ENCODE results near the gene RTL10. TPM values are rescaled to one million over a fixed set of nuclear protein-coding genes. Genes with fewer than 3 reads are reported as not detected.

The RTL10 gene
- polyA plus RNA-seq, 2 donors: 8.1 to 13.8 TPM

DNA sequence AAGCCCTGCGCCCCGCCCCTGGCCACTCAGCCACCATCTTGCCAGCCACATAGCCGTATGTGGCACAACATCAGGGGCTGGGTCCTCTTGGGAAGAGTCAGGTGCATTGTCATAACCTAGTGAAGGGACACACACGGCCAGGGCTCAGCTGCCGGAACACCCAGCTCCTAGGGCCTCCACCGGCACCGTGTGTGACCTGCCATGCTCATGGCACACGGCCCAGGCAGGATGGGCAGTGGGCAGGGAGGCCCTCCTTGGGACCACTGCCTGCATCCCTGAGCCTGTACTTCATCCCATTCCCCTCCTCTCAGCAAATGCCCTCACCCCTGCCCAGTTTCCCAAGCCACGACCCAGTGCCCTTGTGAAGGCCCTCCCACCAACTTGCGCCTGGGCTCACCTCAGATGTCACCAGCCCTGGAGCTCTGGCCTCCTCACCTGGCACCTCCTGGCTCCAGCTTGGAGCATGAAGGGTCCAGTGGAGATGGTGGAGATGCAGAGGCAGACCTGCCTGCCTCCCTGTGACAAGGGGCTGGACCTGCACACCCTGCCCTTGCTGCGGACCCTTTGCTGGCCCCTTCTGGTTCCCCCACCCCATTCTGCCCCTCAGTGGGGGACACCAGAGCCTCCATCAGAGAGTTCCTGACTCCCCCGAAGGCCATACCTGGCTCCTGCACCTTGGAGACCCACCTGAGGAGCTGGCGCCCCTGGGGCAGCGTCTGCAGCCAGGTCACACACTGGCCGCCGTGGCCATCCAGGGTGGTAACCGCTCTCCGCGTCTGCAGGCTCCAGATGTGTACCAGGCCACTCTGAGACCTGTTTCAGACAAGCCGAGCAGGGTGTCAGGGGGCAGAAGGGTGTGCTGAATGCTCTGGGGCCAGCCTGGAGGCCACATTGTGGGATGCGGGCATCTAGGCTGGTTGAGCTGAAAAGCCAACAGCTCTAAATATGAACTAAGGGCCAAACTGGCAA, 34.5 kb downstream of the RTL10 start:
- no peak overlapping the region for H3K27ac ChIP-seq (ENCODE audit: low read depth in 2 of 2, low read length in 1 of 2)
- peaks cover 0 to 3% of the 10 kb centered on the region in 2 donors for H3K36me3 ChIP-seq (ENCODE audit: control insufficient read depth in 2 of 2, insufficient read depth in 2 of 2, low read length in 1 of 2)
- no peak overlapping the region for H3K4me3 ChIP-seq (ENCODE audit: low read depth in 1 of 2, low read length in 2 of 2)
- H3K9me3 ChIP-seq (ENCODE audit: control insufficient read depth in 2 of 2, insufficient read depth in 1 of 2, low read depth in 1 of 2, low read length in 1 of 2): no peaks in the 10 kb centered on the region
- 95 to 96% methylated on average over 21 of the region's 21 CpGs for WGBS, 2 donors
- no peaks in the 10 kb centered on the region for H3K27me3 ChIP-seq (ENCODE audit: control insufficient read depth in 1 of 2, insufficient read depth in 2 of 2, low read length in 2 of 2)
- H3K4me1 ChIP-seq (ENCODE audit: control insufficient read depth in 2 of 2, insufficient read depth in 2 of 2, low read length in 1 of 2): peaks cover 2 to 16% of the 10 kb centered on the region in 2 donors

DNA sequence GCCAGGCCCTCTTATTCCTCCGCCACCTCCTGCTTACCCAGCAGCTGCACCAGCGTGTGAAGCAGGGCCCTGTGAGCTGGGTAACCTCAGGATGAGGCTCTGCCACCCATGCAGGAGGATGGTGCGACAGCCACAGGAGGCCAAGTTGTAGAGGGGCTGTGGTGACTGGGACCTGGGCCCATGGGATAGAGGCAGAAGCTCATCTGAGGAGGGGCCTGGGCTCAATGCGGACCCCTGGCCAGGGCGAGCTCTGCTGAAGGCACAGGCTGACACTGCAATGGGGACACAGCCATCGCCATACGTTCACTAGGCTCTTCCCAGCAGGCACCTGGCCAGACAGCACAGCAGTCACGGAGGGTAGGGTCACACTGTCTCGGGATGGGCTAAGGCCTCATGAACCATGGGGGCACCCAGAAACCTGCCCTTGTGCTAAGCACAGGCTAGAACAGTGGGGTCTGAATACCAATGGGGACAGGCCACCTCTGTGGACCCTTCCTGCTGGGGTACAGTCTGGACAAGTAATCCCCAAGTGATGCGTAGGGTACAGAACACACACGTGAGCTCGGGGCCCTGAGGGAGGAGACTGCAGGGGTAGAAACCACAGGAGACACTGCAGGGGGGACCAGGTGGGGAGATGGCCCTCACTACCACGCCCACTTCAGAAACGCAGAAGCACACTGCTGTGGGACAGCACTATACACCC, 35.3 kb downstream of the RTL10 start:
- 93 to 96% methylated on average over 14 of the region's 14 CpGs for WGBS, 2 donors
- Histone ChIP-seq H3K4me3 (ENCODE audit: low read depth in 1 of 2, low read length in 2 of 2) (no peak overlapping the region), H3K27me3 (ENCODE audit: control insufficient read depth in 1 of 2, insufficient read depth in 2 of 2, low read length in 2 of 2) (no peaks in the 10 kb centered on the region), H3K9me3 (ENCODE audit: control insufficient read depth in 2 of 2, insufficient read depth in 1 of 2, low read depth in 1 of 2, low read length in 1 of 2) (no peaks in the 10 kb centered on the region), H3K4me1 (ENCODE audit: control insufficient read depth in 2 of 2, insufficient read depth in 2 of 2, low read length in 1 of 2) (peaks cover 2 to 11% of the 10 kb centered on the region in 2 donors), H3K36me3 (ENCODE audit: control insufficient read depth in 2 of 2, insufficient read depth in 2 of 2, low read length in 1 of 2) (peaks cover 0 to 3% of the 10 kb centered on the region in 2 donors), H3K27ac (ENCODE audit: low read depth in 2 of 2, low read length in 1 of 2) (no peak overlapping the region)

DNA sequence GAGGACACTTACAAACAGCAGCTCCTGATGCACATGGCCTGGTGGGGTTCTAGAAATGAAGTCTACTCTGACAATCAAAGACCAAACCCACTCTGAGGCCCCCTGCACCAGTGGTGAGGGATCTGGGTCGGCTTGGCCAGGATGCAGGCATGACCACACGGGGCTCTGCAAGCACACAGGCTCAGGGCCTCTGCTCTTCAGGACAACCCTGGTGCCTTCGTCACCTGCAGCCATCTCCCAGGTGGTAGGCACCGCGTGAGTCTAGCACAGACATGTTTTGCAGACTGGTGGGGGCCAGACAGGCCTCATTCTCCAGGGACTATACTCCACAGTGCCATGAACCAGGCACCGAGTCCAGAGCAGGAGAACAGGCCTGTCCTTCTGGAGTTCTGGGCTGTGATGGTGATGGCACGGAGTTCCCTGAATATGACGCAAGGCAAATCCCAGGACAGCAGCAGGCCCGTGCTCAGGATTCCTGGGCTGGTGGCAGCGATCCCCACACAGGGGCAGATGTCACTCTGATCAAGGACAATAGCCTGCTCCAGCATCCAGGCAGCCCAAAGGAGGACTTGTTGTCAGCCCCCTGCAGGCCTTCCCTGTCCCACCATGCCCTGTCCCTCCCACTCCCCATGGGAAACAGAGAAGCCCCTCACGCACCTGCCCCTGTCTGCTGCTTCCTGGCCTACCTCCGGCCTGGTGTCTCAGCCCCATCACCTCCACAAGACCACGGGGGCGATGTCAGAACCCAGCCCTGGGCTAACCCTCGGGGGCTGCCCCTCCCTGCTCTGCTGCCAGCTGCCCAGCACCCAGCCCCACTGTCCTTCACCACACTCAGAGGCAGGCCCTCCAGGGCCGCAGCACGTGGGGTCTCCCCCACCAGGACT, 36.1 kb downstream of the RTL10 start:
- WGBS, 2 donors: 91 to 93% methylated on average over 17 of the region's 17 CpGs
- H3K27me3 ChIP-seq (ENCODE audit: control insufficient read depth in 1 of 2, insufficient read depth in 2 of 2, low read length in 2 of 2): no peaks in the 10 kb centered on the region
- no peak overlapping the region for H3K27ac ChIP-seq (ENCODE audit: low read depth in 2 of 2, low read length in 1 of 2)
- H3K4me1 ChIP-seq (ENCODE audit: control insufficient read depth in 2 of 2, insufficient read depth in 2 of 2, low read length in 1 of 2): peaks cover 2 to 6% of the 10 kb centered on the region in 2 donors
- H3K9me3 ChIP-seq (ENCODE audit: control insufficient read depth in 2 of 2, insufficient read depth in 1 of 2, low read depth in 1 of 2, low read length in 1 of 2): no peaks in the 10 kb centered on the region
- H3K4me3 ChIP-seq (ENCODE audit: low read depth in 1 of 2, low read length in 2 of 2): no peak overlapping the region
- H3K36me3 ChIP-seq (ENCODE audit: control insufficient read depth in 2 of 2, insufficient read depth in 2 of 2, low read length in 1 of 2): peaks cover 0 to 3% of the 10 kb centered on the region in 2 donors

DNA sequence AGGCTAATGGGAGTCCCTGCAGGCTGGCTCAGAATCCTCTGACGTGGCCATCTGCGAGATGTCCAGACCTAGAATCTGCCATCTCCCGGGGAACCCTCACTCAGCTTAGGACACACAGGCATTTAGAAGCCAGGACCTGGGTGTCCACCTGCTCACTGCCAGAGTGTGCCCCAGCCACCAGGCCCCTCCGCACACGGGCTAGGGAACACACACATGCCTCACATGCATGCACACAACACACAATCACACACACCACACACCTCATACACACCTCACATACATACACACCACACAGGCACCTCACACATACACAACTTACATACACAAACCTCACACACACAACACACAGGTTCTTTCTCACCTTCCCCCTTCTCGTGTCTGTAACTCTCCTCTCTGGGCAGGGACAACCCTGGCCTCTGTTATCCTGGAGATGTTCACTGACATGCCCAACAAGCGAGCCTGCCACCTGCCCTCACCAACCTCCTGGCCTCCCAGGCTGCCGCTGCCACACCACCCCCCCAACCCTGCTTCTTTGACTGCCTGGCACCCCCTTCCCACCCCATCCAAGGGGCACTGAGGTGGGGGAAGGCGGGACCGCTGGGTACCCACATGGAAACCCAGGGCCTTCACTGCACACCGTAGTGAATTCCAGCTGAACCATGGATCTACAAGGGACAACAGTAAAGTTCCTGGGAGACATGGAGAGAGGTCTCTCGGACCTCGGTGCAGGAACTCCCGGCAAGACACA, 38.1 kb downstream of the RTL10 start:
- Histone ChIP-seq H3K4me3 (ENCODE audit: low read depth in 1 of 2, low read length in 2 of 2) (no peak overlapping the region), H3K9me3 (ENCODE audit: control insufficient read depth in 2 of 2, insufficient read depth in 1 of 2, low read depth in 1 of 2, low read length in 1 of 2) (no peaks in the 10 kb centered on the region), H3K27me3 (ENCODE audit: control insufficient read depth in 1 of 2, insufficient read depth in 2 of 2, low read length in 2 of 2) (no peaks in the 10 kb centered on the region), H3K36me3 (ENCODE audit: control insufficient read depth in 2 of 2, insufficient read depth in 2 of 2, low read length in 1 of 2) (peaks cover 0 to 7% of the 10 kb centered on the region in 2 donors), H3K4me1 (ENCODE audit: control insufficient read depth in 2 of 2, insufficient read depth in 2 of 2, low read length in 1 of 2) (peaks cover 2 to 3% of the 10 kb centered on the region in 2 donors), H3K27ac (ENCODE audit: low read depth in 2 of 2, low read length in 1 of 2) (no peak overlapping the region)
- WGBS, 2 donors: 95 to 97% methylated on average over 14 of the region's 14 CpGs

DNA sequence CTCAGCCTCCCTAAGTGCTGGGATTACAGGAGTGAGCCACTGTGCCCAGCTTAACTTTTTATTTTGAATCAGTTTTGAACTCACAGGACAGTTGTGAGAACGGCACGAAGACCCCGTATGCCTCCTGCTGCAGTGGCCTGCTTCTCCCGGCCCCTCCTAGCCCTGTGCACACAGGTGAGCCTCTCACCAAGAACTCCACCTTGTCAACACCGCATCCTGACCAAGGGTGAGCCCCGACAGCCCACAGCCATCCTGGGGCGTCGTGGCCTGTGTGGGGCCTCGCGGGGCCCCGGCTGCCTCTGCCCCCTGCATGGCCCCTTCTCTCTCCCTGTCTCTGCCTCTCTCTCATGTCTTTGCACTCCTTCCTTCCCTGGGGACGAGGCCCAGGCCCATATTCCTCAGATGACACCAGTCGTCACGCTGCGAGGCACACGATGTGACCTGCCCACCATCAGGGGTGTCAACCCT, 38.8 kb downstream of the RTL10 start:
- H3K4me3 ChIP-seq (ENCODE audit: low read depth in 1 of 2, low read length in 2 of 2): no peak overlapping the region
- H3K27me3 ChIP-seq (ENCODE audit: control insufficient read depth in 1 of 2, insufficient read depth in 2 of 2, low read length in 2 of 2): no peaks in the 10 kb centered on the region
- H3K9me3 ChIP-seq (ENCODE audit: control insufficient read depth in 2 of 2, insufficient read depth in 1 of 2, low read depth in 1 of 2, low read length in 1 of 2): no peaks in the 10 kb centered on the region
- H3K4me1 ChIP-seq (ENCODE audit: control insufficient read depth in 2 of 2, insufficient read depth in 2 of 2, low read length in 1 of 2): peaks cover 2 to 4% of the 10 kb centered on the region in 2 donors
- H3K36me3 ChIP-seq (ENCODE audit: control insufficient read depth in 2 of 2, insufficient read depth in 2 of 2, low read length in 1 of 2): peaks cover 0 to 7% of the 10 kb centered on the region in 2 donors
- H3K27ac ChIP-seq (ENCODE audit: low read depth in 2 of 2, low read length in 1 of 2): no peak overlapping the region
- WGBS, 2 donors: 89 to 92% methylated on average over 16 of the region's 16 CpGs

DNA sequence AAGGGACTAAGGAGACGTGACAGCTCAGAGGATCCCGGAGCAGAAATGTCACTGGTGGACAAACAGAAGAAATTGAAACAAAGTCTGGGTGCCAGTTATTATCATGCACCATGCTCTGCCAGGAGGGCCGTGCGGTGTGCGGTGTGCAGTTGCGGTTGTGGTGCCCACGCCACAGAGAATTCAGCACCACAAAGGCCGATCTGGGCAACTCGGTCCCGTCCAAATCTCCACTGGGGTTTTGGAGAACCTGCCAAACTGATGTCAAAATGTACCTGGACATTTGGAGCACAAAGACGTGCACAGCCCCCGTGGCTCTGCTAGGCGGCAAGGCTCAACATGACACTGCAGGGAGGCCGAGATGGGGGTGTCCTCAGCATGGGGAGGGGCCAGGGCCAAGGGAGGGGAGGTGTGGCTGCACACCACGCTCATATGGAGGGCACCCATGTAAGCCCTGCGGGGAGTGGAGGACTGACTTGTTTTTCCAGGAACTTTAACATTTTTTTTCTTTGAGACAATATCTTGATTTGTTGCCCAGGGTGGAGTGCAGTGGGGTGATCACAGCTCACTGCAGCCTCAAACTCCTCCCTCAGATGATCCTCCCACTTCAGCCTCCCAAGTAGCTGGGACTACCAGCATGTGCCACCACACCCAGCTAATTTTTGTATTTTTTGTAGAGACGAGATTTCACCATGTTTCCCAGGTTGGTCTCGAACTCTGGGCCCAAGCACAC, 39.4 kb downstream of the RTL10 start:
- no peaks in the 10 kb centered on the region for H3K9me3 ChIP-seq (ENCODE audit: control insufficient read depth in 2 of 2, insufficient read depth in 1 of 2, low read depth in 1 of 2, low read length in 1 of 2)
- WGBS, 2 donors: 66 to 71% methylated on average over 18 of the region's 18 CpGs
- no peaks in the 10 kb centered on the region for H3K27me3 ChIP-seq (ENCODE audit: control insufficient read depth in 1 of 2, insufficient read depth in 2 of 2, low read length in 2 of 2)
- H3K36me3 ChIP-seq (ENCODE audit: control insufficient read depth in 2 of 2, insufficient read depth in 2 of 2, low read length in 1 of 2): peaks cover 0 to 7% of the 10 kb centered on the region in 2 donors
- no peak overlapping the region for H3K4me3 ChIP-seq (ENCODE audit: low read depth in 1 of 2, low read length in 2 of 2)
- no peak overlapping the region for H3K27ac ChIP-seq (ENCODE audit: low read depth in 2 of 2, low read length in 1 of 2)
- peaks cover 2 to 8% of the 10 kb centered on the region in 2 donors for H3K4me1 ChIP-seq (ENCODE audit: control insufficient read depth in 2 of 2, insufficient read depth in 2 of 2, low read length in 1 of 2)

DNA sequence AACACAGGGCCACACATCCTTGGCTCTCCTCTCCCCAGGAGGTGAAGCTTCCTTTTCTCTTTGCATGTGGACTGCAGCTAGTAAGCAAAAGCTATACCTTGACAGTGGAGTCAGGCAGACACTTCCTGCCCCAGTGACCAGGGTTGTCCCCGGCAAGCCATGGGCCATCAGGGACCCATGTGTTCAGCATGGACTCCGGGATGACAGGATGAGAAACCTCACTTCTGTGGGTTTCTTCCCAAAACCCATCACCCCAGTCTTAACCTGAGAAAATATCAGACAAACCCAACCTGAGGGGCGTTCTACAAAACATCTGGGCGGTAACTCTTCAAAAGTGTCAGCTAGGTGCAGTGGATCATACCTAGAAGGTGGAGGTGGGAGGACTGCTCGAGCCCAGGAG, 40.2 kb downstream of the RTL10 start:
- WGBS, 2 donors: 89 to 94% methylated on average over 5 of the region's 5 CpGs

DNA sequence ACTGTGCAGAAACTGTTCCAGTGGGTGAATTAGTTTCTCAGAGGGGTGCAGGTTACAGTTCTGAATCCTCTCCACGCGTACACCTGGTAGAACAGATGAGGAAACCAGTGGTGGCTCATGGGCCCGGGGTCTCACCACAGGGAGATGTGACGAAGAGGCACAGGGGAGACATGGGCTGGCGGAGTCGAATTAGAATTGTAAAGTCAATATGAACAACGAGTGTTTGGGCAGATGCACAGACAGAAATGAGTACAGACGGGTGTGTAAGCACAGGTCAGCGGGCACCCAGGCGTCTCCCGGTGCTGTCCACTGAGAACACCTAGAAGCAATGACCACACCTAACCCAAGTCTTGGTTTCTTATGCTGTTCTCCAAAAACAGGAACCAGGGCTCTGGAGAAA, 41.8 kb downstream of the RTL10 start:
- Histone ChIP-seq H3K36me3 (ENCODE audit: control insufficient read depth in 2 of 2, insufficient read depth in 2 of 2, low read length in 1 of 2) (peaks cover 0 to 4% of the 10 kb centered on the region in 2 donors), H3K4me1 (ENCODE audit: control insufficient read depth in 2 of 2, insufficient read depth in 2 of 2, low read length in 1 of 2) (peaks cover 2 to 8% of the 10 kb centered on the region in 2 donors), H3K4me3 (ENCODE audit: low read depth in 1 of 2, low read length in 2 of 2) (no peak overlapping the region), H3K27me3 (ENCODE audit: control insufficient read depth in 1 of 2, insufficient read depth in 2 of 2, low read length in 2 of 2) (no peaks in the 10 kb centered on the region), H3K9me3 (ENCODE audit: control insufficient read depth in 2 of 2, insufficient read depth in 1 of 2, low read depth in 1 of 2, low read length in 1 of 2) (no peaks in the 10 kb centered on the region), H3K27ac (ENCODE audit: low read depth in 2 of 2, low read length in 1 of 2) (no peak overlapping the region)
- WGBS, 2 donors: 94 to 96% methylated on average over 11 of the region's 11 CpGs

More for the DNA sequence above, 40.2 kb downstream of the RTL10 start:
- Histone ChIP-seq H3K4me3 (ENCODE audit: low read depth in 1 of 2, low read length in 2 of 2) (no peak overlapping the region), H3K27me3 (ENCODE audit: control insufficient read depth in 1 of 2, insufficient read depth in 2 of 2, low read length in 2 of 2) (no peaks in the 10 kb centered on the region), H3K36me3 (ENCODE audit: control insufficient read depth in 2 of 2, insufficient read depth in 2 of 2, low read length in 1 of 2) (peaks cover 0 to 7% of the 10 kb centered on the region in 2 donors), H3K4me1 (ENCODE audit: control insufficient read depth in 2 of 2, insufficient read depth in 2 of 2, low read length in 1 of 2) (peaks cover 2 to 8% of the 10 kb centered on the region in 2 donors), H3K9me3 (ENCODE audit: control insufficient read depth in 2 of 2, insufficient read depth in 1 of 2, low read depth in 1 of 2, low read length in 1 of 2) (no peaks in the 10 kb centered on the region), H3K27ac (ENCODE audit: low read depth in 2 of 2, low read length in 1 of 2) (no peak overlapping the region)

All from esophagus (tissue), 2 donors.